Trophoblast cell (in vitro differentiated cells and primary cell): Measurements from ENCODE around the gene TMEM208.

ENCODE experiments used
- DNase-seq, 2 donors: peaks; one replicate each; pipeline ENCODE4 v3.0.0-alpha.2; 2016
- H2AFZ ChIP-seq: 2 replicates; pipeline ENCODE4 v1.6.1; 2013; ENCODE audit warnings: low read length, moderate library complexity, mild to moderate bottlenecking; ENCODE audit not compliant: insufficient read depth, poor library complexity
- H2AK5ac ChIP-seq: 2 replicates; pipeline ENCODE4 v1.6.1; 2013; ENCODE audit warnings: mild to moderate bottlenecking, low read length
- H2BK120ac ChIP-seq: 2 replicates; pipeline ENCODE4 v1.6.1; 2013; ENCODE audit warnings: low read length, mild to moderate bottlenecking, moderate library complexity; ENCODE audit not compliant: insufficient read depth, poor library complexity
- H2BK12ac ChIP-seq: 2 replicates; pipeline ENCODE4 v1.6.1; 2013; ENCODE audit warnings: mild to moderate bottlenecking, low read length, moderate library complexity
- H2BK5ac ChIP-seq: 2 replicates; pipeline ENCODE4 v1.6.1; 2013; ENCODE audit warnings: low read length, low read depth, moderate library complexity, mild to moderate bottlenecking; ENCODE audit not compliant: poor library complexity
- H3K14ac ChIP-seq: 2 replicates; pipeline ENCODE4 v1.6.1; 2013; ENCODE audit warnings: mild to moderate bottlenecking, low read length
- H3K18ac ChIP-seq: 2 replicates; pipeline ENCODE4 v1.6.1; 2013; ENCODE audit warnings: mild to moderate bottlenecking, low read length
- H3K23ac ChIP-seq: 2 replicates; pipeline ENCODE4 v1.6.1; 2013; ENCODE audit warnings: low read length
- H3K27ac ChIP-seq: 2 replicates; pipeline ENCODE4 v1.5.1; 2013; ENCODE audit warnings: low read depth, mild to moderate bottlenecking, inconsistent platforms, low read length, moderate library complexity
- H3K27me3 ChIP-seq: 2 replicates; pipeline ENCODE4 v1.6.1; 2013; ENCODE audit warnings: inconsistent platforms, mild to moderate bottlenecking, low read length, moderate library complexity; ENCODE audit not compliant: insufficient read depth
- H3K36me3 ChIP-seq, 2 experiments: 1 replicate in 1 of 2; 2 replicates in 1 of 2; pipeline ENCODE4 v1.6.1; 2013; ENCODE audit warnings: low read length in 2 of 2, mild to moderate bottlenecking in 2 of 2, moderate library complexity in 1 of 2; ENCODE audit not compliant: insufficient read depth in 2 of 2, control insufficient read depth in 1 of 2
- H3K4ac ChIP-seq: 2 replicates; pipeline ENCODE4 v1.6.1; 2013; ENCODE audit warnings: low read depth, mild to moderate bottlenecking, low read length, moderate library complexity
- H3K4me1 ChIP-seq, 2 experiments: 1 replicate in 1 of 2; 2 replicates in 1 of 2; pipeline ENCODE4 v1.6.1; 2013; ENCODE audit warnings: low read length in 2 of 2, mild to moderate bottlenecking in 2 of 2, moderate library complexity in 1 of 2; ENCODE audit not compliant: insufficient read depth in 2 of 2, control insufficient read depth in 1 of 2
- H3K4me2 ChIP-seq: 2 replicates; pipeline ENCODE4 v1.6.1; 2013; ENCODE audit warnings: inconsistent platforms, mild to moderate bottlenecking, low read length, moderate library complexity
- H3K4me3 ChIP-seq: 2 replicates; pipeline ENCODE4 v1.5.1; 2013; ENCODE audit warnings: mild to moderate bottlenecking, low read depth, low read length, inconsistent platforms
- H3K79me1 ChIP-seq: one replicate; pipeline ENCODE4 v1.6.1; 2013; ENCODE audit warnings: low read length
- H3K79me2 ChIP-seq: 2 replicates; pipeline ENCODE4 v1.6.1; 2013; ENCODE audit warnings: low read length, mild to moderate bottlenecking; ENCODE audit not compliant: control insufficient read depth, insufficient read depth, poor library complexity
- H3K9ac ChIP-seq: 2 replicates; pipeline ENCODE4 v1.6.1; 2013; ENCODE audit warnings: mild to moderate bottlenecking, low read length
- H3K9me3 ChIP-seq: 2 replicates; pipeline ENCODE4 v1.6.1; 2013; ENCODE audit warnings: low read depth, mild to moderate bottlenecking, control low read depth, inconsistent platforms, low read length; ENCODE audit not compliant: insufficient read depth
- H4K12ac ChIP-seq: 2 replicates; pipeline ENCODE4 v1.6.1; 2013; ENCODE audit warnings: low read depth, mild to moderate bottlenecking, low read length, moderate library complexity
- H4K8ac ChIP-seq: 2 replicates; pipeline ENCODE4 v1.6.1; 2013; ENCODE audit warnings: low read depth, mild to moderate bottlenecking, low read length, moderate library complexity
- H4K91ac ChIP-seq: one replicate; pipeline ENCODE4 v1.6.1; 2013; ENCODE audit warnings: low read depth, mild to moderate bottlenecking, low read length, moderate library complexity
- WGBS: extraction: QIAGEN DNeasy Blood & Tissue Kit; methylation state at CpG from one replicate; pipeline ENCODE4 v1.1.7; 2013; ENCODE audit warnings: missing lambda C conversion rate; ENCODE audit not compliant: insufficient read length, insufficient coverage; ENCODE audit errors: extremely low coverage; 5-methylcytosine and 5-hydroxymethylcytosine counted together

Gene TMEM208

DNA sequence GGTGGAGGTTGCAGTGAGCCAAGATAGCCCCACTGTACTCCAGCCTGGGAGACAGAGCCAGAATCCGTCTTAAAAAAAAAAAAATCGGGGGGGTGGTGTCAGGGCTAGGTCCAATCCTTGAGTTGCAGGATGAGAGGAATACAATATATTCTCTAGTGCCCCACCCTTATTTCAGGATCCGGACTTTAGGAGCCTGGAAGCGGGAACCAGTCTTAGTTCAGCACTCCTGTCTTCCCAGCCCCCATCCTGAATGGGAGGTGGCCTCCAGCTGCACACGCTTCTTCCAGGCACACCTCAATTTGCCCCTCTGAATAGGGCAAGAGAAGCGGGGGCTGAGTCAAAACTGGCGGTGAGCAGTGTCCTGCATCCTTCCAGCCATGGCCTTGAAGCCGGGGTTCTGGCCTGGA lies 18.7 kb downstream of the TMEM208 start:
- Histone ChIP-seq H3K4me1 (peaks cover 56 to 60% of the 10 kb centered on the region in 2 experiments), H3K27me3 (peaks cover 27% of the 10 kb centered on the region), H3K4me2 (peak overlapping the region; percentile 96), H4K12ac (peak overlapping the region; percentile 49), H3K36me3 (no peaks in the 10 kb centered on the region), H3K79me1 (peaks cover 33% of the 10 kb centered on the region), H3K4me3 (no peak overlapping the region), H2AFZ (peak overlapping the region; percentile 59), H3K9me3 (no peaks in the 10 kb centered on the region), H2BK12ac (no peak overlapping the region), H3K79me2 (peaks cover 5% of the 10 kb centered on the region), H4K91ac (peak overlapping the region; percentile 74), H3K4ac (no peak overlapping the region), H3K23ac (no peak overlapping the region), H3K9ac (peak overlapping the region; percentile 5), H2AK5ac (no peak overlapping the region), H2BK5ac (no peak overlapping the region), H3K14ac (peak overlapping the region; percentile 12), H3K27ac (peak overlapping the region; percentile 93), H3K18ac (peak overlapping the region; percentile 74), H2BK120ac (peak overlapping the region; percentile 43), H4K8ac (peak overlapping the region; percentile 70)
- no CpG with 5 or more reads among the region's 8 CpGs for WGBS
- DNase-seq, result peak; percentile 20 to 38

DNA sequence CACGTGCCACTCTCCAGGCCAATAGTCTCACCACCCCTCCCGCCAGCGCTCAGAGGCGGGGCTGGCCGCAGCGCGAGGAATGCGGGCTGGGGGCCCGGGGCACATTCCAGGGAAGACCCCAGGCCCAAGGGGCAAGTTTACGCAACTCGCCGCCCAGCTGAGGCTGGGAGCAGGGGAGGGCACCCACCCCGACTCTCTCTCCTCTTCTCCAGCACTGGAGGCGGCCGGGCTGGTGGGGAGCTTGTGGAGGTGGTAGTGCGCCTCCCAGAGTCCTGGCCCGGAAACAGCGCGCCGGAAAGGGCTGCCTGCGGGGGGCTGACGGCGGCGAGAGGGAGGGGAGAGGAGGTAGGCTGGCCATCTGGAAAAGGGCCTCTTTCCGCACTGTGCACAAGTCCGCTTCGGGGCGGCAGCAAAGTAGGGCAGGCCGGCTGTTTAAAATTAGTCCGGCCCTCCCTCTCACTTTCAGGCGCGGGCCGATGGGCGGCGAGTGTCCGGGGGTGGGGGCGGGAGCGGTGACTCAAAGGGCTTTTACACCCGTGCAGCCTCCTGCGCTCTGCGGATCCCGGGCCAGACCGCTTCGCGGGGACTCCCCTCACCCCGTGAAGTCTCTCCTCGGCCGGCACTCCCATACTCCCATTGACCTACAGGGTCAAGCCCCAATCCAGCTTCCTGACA lies 19.3 kb downstream of the TMEM208 start:
- Histone ChIP-seq H2BK12ac (peak overlapping the region; percentile 38), H3K9me3 (no peaks in the 10 kb centered on the region), H2AK5ac (no peak overlapping the region), H3K4me3 (peak overlapping the region; percentile 80), H3K4ac (peak overlapping the region; percentile 41), H3K79me2 (peaks cover 3% of the 10 kb centered on the region), H3K36me3 (no peaks in the 10 kb centered on the region), H4K91ac (peak overlapping the region; percentile 74), H4K8ac (peak overlapping the region; percentile 70), H2AFZ (peak overlapping the region; percentile 59), H3K27ac (peak overlapping the region; percentile 93), H3K23ac (no peak overlapping the region), H3K4me2 (peak overlapping the region; percentile 96), H4K12ac (peak overlapping the region; percentile 49), H3K79me1 (peaks cover 29% of the 10 kb centered on the region), H2BK5ac (peak overlapping the region; percentile 86), H3K27me3 (peaks cover 27% of the 10 kb centered on the region), H3K9ac (peak overlapping the region; percentile 5), H2BK120ac (peak overlapping the region; percentile 34), H3K18ac (peak overlapping the region; percentile 66), H3K14ac (peak overlapping the region; percentile 78), H3K4me1 (peaks cover 51 to 55% of the 10 kb centered on the region in 2 experiments)
- WGBS, result no CpG with 5 or more reads among the region's 48 CpGs
- peak; percentile 72 to 73 for DNase-seq

DNA sequence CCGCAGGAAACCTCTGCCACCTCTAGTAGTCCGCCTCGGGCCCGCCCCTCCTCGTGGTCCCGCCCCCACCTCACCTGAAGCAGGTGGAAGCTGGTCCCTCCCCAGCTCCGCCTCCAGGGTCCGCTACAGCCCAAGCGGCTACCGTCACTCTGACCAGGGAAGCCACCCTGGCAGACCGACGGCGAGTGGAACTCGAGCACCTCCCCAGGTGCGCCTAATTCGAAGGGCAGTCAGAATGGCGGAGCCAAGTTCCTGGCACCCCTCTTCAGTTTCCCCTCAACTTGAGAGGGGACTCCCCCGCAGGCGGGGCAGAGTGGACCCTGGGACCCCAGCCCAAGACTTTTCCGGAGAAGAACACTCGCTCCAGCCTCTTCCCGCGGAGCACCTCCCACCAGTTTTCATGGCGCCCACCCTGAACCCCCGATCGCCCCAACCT lies 19.8 kb downstream of the TMEM208 start:
- whole genome bisulfite sequencing, result no CpG with 5 or more reads among the region's 26 CpGs
- peaks cover 46 to 49% of the 10 kb centered on the region in 2 experiments for H3K4me1 ChIP-seq
- H3K9me3 ChIP-seq, result no peaks in the 10 kb centered on the region
- H2AFZ ChIP-seq, result peak overlapping the region; percentile 88
- H2AK5ac ChIP-seq, result no peak overlapping the region
- no peak overlapping the region for H3K4ac ChIP-seq
- peak overlapping the region; percentile 93 for H3K27ac ChIP-seq
- peak overlapping the region; percentile 50 for H3K9ac ChIP-seq
- H4K91ac ChIP-seq, result peak overlapping the region; percentile 64
- DNase-seq, result peak; percentile 92 to 93
- no peak overlapping the region for H2BK5ac ChIP-seq
- peaks cover 27% of the 10 kb centered on the region for H3K27me3 ChIP-seq
- no peak overlapping the region for H3K23ac ChIP-seq
- peak overlapping the region; percentile 85 for H3K18ac ChIP-seq
- no peaks in the 10 kb centered on the region for H3K36me3 ChIP-seq
- peaks cover 23% of the 10 kb centered on the region for H3K79me1 ChIP-seq
- H3K79me2 ChIP-seq, result peaks cover 3% of the 10 kb centered on the region
- H3K4me2 ChIP-seq, result peak overlapping the region; percentile 96
- peak overlapping the region; percentile 60 for H2BK120ac ChIP-seq
- peak overlapping the region; percentile 46 for H4K12ac ChIP-seq
- H2BK12ac ChIP-seq, result peak overlapping the region; percentile 46
- H3K4me3 ChIP-seq, result peak overlapping the region; percentile 80
- peak overlapping the region; percentile 71 for H3K14ac ChIP-seq
- peak overlapping the region; percentile 54 for H4K8ac ChIP-seq

DNA sequence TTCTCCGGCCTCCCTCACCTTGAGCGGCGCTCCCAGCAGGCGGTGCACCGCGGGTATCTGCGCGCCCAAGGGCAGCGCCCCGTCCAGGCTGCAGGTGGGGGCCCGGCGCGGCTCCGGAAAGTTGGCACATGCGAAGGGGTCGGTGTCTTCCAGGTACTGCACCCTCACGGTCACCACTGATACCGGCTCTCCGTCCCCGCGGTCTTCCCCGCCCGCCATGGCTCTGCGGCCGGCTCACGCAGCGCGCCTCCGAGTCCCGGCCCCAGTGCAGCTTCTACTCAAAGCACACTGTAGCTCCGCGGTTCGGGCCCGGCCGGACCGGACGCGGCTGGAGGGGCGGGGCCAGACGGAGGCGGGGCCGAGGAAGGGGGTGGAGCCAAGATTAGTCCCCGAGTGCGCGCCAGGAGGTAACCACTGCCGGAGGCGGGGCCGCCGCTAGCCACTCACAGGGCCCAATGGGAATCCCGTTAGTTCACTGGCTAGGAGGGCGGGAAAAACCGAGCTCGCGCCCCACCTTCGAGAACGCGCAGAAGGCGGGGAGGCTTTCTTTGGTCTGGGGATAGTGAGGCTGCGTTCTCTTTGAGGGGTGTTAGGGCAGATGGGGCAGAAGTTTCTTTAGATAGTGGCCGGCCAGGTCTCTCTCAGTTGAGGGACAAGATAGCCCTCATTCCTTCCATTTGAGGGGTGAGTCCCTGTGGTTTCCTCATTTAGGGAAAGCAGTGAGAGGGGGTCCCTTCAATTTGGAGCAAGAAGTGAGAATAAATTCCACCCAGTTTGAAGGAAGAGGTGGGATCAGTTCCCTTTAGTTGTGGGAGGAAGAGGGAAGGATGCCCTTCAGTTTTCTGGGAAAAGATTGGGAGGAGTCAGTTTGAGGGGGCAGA lies 20.5 kb downstream of the TMEM208 start, which contains the start of gene FHOD1:
FHOD1 (minus strand) TSS at position 290 of the 881 bp plus-strand sequence; CDS start at position 219, 71 bp downstream.
- Histone ChIP-seq H3K79me1 (peaks cover 20% of the 10 kb centered on the region), H3K36me3 (no peaks in the 10 kb centered on the region), H2AFZ (peak within 1 kb of the TSS; percentile 88), H2BK5ac (peak within 1 kb of the TSS; percentile 86), H3K27me3 (peaks cover 27% of the 10 kb centered on the region), H3K4me1 (peaks cover 39 to 43% of the 10 kb centered on the region in 2 experiments), H2BK12ac (peak within 1 kb of the TSS; percentile 46), H3K79me2 (peaks cover 3% of the 10 kb centered on the region), H4K8ac (peak within 1 kb of the TSS; percentile 70), H3K9ac (peak within 1 kb of the TSS; percentile 50), H3K14ac (peak within 1 kb of the TSS; percentile 78), H3K27ac (peak within 1 kb of the TSS; percentile 93), H3K9me3 (no peaks in the 10 kb centered on the region), H2BK120ac (peak within 1 kb of the TSS; percentile 60), H3K23ac (no peak within 1 kb of the TSS), H4K91ac (peak within 1 kb of the TSS; percentile 74), H4K12ac (peak within 1 kb of the TSS; percentile 49), H3K18ac (peak within 1 kb of the TSS; percentile 85), H2AK5ac (no peak within 1 kb of the TSS), H3K4me2 (peak within 1 kb of the TSS; percentile 96), H3K4me3 (peak within 1 kb of the TSS; percentile 80), H3K4ac (peak within 1 kb of the TSS; percentile 22)
- WGBS, result no CpG with 5 or more reads among the region's 60 CpGs
- peak; percentile 96 to 98 for DNase-seq
